Choroid plexus epithelial cell (primary cell): ENCODE data around the gene RMND5B.

ENCODE experiments used
- DNase-seq: peaks from one replicate; pipeline ENCODE4 v3.0.0-alpha.2; 2010; ENCODE audit warnings: low read depth
- H3K4me3 ChIP-seq: 2 replicates; pipeline ENCODE4 v1.5.1; 2011; ENCODE audit warnings: low read depth, mild to moderate bottlenecking, control low read depth, low read length, moderate library complexity
- CTCF ChIP-seq: conservative IDR thresholded peaks from 2 replicates; pipeline ENCODE4 v1.5.1; 2011; ENCODE audit warnings: low read depth, mild to moderate bottlenecking, control low read depth, inconsistent platforms, low read length, moderate library complexity

Gene RMND5B

GRCh38 chr5:178199581-178200434 is 69.0 kb downstream of the RMND5B start:
- TF ChIP-seq CTCF, result no peak
- no peak overlapping the region for H3K4me3 ChIP-seq
- no peak for DNase-seq
